ENCODE results near the gene GPC3.
"Not testable (repeated sequence)": the region's sequence is repeated elsewhere in the genome, so short reads cannot be mapped to it uniquely, and the experiment has no call there.

The GPC3 gene

GRCh38 chrX:133923548-133923947, 61.8 kb downstream of the GPC3 start:
- no peak for DNase-seq

GRCh38 chrX:133923113-133923512, 62.3 kb downstream of the GPC3 start:
- no peak for DNase-seq

DNA sequence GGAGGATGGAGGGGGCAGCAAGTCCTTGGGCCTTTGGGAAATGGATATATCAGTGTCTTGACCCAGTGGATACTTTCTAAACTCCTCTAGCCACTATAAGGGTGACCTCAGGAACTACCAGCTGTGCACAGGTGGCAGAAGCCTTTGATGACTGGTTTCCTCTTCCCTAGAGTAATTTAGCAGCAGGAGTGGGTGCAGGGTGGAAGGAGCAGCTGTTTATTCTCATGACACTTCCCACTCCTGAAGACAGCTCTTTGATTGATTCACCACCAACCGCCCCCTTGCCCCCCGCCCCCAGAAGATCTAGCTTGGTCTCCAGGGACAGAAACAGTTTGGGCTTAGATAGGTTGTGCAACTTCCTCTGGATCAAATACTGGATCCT, 63.0 kb downstream of the GPC3 start:
- no peak for DNase-seq

- DNase-seq: no peak
Observed at GRCh38 chrX:133921764-133922389, 63.5 kb downstream of the GPC3 start.

DNA sequence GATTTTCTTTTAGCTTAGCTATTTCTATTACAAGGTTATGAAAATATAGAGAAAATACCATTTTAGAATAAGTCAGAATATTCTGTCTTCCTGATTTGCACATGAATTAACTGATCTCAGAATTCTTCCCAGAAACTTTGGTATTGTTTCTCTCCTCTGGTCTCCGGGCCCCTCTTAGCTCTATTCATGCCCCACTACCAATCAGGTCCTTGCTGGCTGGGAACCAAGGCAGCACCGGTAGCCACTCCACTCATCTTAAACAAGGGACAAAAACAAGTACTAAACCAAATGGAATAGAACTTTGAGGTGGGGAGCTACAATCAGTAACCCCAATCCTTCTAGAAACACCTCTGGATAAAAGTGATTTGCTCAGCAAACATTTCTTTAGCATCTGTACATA, 64.3 kb downstream of the GPC3 start:
- no peak for DNase-seq

GRCh38 chrX:133918361-133918771, 67.0 kb downstream of the GPC3 start:
- no peak for DNase-seq

DNA sequence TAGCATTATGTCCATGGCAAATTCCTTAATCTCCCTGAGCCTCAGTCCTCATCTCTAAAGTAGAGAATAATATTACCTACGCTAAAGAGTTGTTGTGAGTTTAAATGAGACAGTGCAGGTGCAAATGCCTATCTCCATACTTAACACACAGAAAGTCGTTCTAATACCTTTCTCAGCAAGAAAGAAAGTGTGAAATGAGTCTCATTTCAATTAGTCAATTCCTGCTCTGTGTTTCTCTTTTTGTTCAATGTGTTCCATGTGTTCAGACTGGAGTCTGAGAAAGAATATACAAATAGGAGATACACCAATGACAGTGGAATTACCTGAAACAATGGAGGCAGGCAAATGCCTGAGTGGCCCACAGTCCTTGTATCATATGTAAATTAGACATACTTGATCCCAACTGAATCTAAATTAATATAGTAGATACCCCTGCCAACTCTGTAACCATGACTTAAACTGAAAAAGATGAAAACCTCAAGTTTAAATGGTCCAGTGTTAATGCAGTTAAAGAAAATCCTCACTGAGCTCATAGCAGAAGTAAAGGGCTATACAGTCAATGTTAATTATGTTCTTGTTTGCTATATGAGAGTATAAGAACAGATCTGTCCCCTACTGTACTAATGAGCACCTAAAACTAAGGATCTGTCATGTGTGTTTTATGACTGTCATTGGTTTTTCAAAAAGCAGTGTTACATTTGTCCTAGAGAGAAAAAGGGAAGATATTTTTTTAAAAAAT, 68.2 kb downstream of the GPC3 start:
- no peak for DNase-seq

GRCh38 chrX:133913658-133914388, 71.6 kb downstream of the GPC3 start:
- DNase-seq: no peak

DNA sequence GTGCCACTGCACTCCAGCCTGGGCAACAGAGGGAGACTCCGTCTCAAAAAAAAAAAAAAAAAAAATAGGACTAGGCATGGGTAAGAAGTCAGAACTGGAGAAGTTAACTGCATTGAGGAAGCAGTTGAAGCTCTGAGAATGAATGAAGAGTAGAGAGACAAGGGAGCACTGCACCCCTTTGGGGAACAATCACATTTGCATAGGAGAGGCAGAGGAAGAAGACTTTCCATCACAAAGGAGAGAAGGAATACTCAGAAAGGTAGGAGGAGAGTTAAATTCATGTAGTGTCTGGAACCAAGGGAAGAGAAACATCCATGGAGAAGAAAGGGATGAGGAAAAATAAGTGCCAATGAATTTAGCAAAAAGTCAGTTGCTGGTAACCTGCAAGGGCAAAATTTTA, 72.4 kb downstream of the GPC3 start:
- no peak for DNase-seq

DNA sequence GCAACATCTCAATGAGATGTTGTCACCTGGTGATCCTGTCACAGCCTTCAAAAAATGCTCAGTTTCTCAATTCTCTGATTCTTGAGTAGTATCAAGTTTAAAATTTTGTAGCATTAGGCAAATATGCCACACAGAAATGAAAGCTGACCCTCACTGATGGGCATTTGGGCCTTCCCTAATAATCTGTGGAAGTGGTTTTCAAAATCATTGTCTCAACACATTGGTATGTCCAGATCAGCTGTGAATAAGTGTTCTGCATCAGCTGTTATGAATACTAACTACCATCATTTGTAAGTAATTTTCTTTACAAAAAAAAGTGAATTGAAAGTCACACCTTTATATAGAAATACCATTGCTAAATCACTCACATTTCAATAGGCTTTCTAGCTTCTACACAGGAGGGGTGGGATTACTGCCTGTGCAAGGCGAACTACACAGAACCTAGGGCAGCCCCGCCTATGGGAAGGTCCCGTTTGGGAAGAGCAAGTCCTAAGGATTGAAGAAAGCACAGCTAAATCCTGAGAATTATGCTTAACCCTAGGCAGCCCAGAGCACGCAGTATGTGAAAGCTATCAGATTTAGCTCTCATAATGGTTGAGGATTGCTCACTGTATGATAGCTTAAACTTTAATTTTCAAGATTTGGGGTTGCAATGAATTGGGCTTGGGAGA, 73.4 kb downstream of the GPC3 start:
- no peak for DNase-seq

- no peak for DNase-seq
Observed at GRCh38 chrX:133910539-133910938, 74.9 kb downstream of the GPC3 start.

- DNase-seq: no peak
Observed at GRCh38 chrX:133909888-133910287, 75.5 kb downstream of the GPC3 start.

DNA sequence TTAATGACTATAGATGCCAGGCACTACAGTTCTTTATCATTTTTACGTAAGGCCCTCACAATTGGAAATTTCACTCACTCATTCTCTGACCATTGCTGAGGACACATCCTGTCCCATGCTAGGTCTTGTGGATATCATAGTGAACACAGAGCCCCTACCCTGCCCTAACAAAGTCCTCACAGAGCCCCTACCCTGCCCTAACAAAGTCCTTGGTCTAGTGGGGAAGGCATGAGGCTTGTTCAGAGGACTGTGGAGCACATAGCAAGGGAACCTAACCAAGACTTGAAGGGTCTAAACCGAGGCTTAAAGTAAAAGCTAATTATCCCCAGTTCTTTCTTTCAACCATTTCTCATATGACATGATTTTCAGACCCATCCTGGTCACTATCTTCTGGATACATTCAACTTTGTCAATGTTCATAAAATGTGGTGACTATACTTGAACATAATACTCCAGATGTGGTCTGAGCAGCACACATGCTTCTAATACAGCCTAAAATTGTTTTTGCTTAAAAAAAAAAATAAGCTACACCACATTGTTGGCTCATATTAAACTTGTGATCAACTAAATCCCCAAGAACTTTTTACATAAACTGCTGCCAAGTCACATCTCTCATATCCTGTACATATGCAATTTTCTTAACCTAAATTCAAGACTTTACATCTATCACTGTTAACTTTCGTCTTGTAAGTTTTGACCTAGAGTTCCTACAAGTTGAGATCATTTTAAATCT, 77.0 kb downstream of the GPC3 start:
- no peak for DNase-seq

- DNase-seq: no peak
Observed at GRCh38 chrX:133907606-133908005, 77.8 kb downstream of the GPC3 start.

- no peak for DNase-seq
Observed at GRCh38 chrX:133905305-133905704, 80.1 kb downstream of the GPC3 start.

DNA sequence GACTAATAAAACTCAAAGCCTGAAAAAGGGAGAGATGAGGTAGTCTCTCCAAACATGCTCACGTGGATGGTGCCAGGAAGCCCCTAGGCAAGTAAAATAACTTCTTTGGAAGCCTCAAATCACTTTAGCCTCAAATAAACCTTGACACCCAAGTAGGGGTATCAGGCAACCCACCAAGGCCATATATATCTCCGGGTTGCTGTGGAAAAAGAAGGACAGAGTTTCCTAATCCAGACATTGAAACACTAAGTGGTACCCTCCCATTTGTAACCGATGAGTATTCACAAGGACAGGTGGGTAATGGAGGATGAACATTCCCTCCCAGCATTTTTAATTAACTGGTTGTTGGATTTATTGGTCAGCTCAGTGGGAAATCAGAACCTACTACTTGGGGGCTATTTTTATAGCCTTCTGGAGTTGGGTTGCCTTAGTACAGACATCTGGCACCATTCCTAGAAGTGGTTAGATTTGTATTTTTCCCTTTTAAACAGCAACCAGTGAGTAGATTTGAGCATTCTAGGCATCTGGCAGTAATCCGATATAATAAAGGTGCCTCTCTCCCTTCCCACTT, 87.7 kb downstream of the GPC3 start:
- DNase-seq: no peak

DNA sequence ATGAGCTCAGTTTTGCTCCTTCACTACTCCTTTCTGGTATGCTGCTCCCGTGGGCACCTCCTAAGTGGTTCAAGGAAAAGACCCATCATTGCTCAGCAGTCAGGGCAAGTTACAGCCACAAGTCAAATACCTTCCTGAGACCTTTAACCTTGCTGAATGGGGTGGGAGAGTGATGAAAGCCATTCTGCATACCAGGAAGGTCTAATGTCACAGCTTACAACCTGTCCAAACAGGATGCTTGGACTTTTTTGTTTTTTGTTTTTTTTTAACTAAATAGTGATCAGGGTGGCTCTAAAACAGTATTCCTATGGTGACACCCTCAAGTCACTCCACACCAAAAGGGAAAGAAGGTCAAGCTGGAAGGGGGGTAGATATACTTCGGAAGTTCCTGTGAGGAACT, 93.1 kb downstream of the GPC3 start:
- DNase-seq: no peak

DNA sequence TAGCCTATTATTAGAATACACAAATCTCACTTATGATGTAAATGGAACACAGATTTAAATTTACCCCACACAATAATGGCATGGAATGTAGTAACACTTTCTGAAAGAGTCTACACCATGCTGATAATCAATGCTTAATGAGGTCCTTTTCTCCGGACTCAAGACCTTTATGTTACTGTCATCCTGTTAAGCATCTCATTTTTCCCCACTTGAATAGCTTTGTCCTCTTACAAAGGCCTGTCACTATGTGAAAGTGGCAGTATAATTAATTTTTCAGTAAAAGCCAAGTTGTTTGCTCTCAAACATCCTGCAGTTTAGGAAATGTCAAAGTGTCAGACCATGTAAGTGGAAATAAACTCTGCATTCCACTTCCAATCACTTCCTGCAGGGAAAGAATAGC, 96.4 kb downstream of the GPC3 start:
- no peak for DNase-seq

GRCh38 chrX:133888084-133888483, 97.3 kb downstream of the GPC3 start:
- DNase-seq: not testable (repeated sequence)

DNA sequence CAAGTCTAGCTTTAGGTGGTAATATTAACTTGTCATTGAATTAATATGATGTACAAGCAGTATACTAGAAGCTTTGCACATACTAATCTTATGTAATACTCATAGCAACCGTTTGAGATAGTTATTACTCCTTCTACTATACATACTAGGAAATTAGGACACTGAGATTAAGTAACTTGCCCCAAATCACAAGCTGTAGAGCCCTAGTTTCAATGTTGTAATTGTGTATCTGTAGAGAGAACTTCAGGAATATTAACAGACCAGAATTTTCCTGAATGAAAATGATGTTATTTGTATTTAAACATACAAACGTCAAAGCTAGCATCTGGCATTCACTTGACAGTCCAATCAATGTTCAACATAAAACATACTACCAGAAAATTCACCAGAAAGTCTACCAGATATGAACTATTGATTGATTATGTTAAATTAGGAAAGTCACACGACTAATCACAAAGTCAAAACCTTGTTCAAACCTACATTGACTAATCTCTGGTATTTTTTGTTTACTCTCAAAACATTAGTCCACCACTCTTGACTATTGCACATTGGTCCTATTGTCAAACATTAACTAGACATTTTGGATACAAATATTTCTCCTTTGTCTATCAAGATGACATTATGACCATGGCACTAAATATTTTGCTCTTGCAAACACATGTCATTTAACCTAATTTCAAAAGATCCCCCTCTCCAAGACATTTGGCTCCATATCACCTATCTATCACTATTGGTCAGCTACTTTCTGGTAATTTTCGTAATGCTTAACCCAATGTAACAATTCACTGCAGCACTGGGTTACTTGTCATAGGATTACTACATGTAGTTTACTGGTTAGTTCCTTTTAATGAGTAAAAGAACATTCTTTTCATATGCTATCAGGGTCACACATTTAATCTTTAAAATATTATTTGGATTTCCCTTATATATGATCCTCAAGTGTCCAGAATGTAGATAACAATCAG, 100.7 kb downstream of the GPC3 start:
- no peak for DNase-seq

DNA sequence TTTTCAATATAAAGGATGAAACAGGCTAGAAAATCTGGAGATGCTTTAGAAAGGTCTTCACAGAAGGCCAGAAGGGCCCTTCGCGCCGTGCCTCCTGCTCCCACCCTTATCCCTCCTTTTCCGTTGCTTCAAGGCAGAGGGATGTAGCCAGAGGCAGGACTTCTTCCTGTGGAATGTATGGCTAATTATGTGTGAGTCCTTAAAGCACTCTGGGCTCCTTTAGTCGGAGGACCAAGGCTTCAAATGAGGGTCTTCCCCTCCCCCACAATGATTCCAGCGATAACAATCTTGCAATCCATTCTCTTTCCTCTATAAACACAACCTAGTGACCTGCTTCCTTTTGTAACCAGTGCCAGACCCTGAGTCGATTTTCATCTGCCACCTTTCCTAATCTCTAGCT, 103.5 kb downstream of the GPC3 start:
- no peak for DNase-seq

All from NCI-H226 (cell line).